ENCODE results near the gene STAB2. TPM values are rescaled to one million over a fixed set of nuclear protein-coding genes. Genes with fewer than 3 reads are reported as not detected.

The STAB2 gene
- total RNA-seq, 1 experiment from 2014 or later = not detected

DNA sequence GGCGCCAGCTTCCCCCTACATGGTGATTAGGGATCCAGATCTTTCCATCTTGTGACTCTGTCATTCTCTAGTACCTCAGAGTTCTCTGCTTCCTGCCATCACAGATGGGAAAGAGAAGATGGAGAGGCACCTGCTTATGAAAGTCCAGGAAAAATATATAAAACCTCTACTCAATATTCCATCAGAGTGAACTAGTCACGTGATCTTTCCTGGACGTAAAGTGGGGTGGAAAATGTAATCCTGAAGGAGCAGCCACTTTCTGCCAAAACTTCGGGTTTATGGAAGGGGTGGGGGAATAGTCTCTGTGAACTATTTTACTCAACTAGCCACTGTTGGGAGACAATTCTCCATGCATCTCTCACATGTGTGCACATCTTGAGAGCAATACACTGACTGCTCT is 47.7 kb downstream of the STAB2 start:
- BruUV-seq (replicated peaks) = no TSS peak
- Histone ChIP-seq H3K9me2 (ENCODE audit: insufficient read depth) (no peaks in the 10 kb centered on the region), H3K4me3 (replicated peaks in 1 of 2; ENCODE audit: low read depth in 1 of 2, low read length in 2 of 2) (no peak overlapping the region), H3K36me3 (ENCODE audit: control insufficient read depth in 1 of 2, insufficient read depth in 2 of 2, low read length in 2 of 2) (no peaks in the 10 kb centered on the region), H3K27ac (ENCODE audit: low read depth, low read length) (no peak overlapping the region), H3K4me1 (ENCODE audit: control insufficient read depth in 1 of 2, insufficient read depth in 2 of 2, low read length in 2 of 2) (peaks cover 0 to 4% of the 10 kb centered on the region in 2 experiments; a peak in 1 of 4 replicates), H3K4me2 (ENCODE audit: low read length) (no peak overlapping the region), H2AFZ (ENCODE audit: low read depth, low read length, poor library complexity, severe bottlenecking) (no peak overlapping the region), H4K20me1 (ENCODE audit: insufficient read depth) (no peaks in the 10 kb centered on the region), H3K27me3 (ENCODE audit: insufficient read depth, low read length) (no peaks in the 10 kb centered on the region), H3K9ac (ENCODE audit: low read length) (no peak overlapping the region), H3K79me2 (ENCODE audit: insufficient read depth, low read length) (no peaks in the 10 kb centered on the region), H3K9me3 (ENCODE audit: control insufficient read depth in 1 of 2, insufficient read depth in 1 of 2, low read depth in 1 of 2, low read length in 2 of 2) (no peaks in the 10 kb centered on the region)
- intact Hi-C loops (cut with micrococcal nuclease) = loop anchor here (5.0 kb wide), 4 partner anchors 63 to 687 kb away; partner anchors contain the start of gene C12orf42
- DNase-seq (ENCODE audit: low read depth, low spot score) (no peak), ATAC-seq (no peak)
- TF ChIP-seq EZH2 (IDR thresholded peaks at IDR 0.05) (no peak), CBX3 (IDR thresholded peaks at IDR 0.05; ENCODE audit: low read depth) (no peak), POLR2A (IDR thresholded peaks at IDR 0.05; ENCODE audit: borderline replicate concordance, extremely low read depth, insufficient read depth, insufficient read length) (no peak), CEBPB (IDR thresholded peaks at IDR 0.05; ENCODE audit: low read depth) (no peak), SIN3A (IDR thresholded peaks at IDR 0.05; ENCODE audit: low read depth) (no peak), SRF (IDR thresholded peaks at IDR 0.05; ENCODE audit: low read depth) (no peak), YY1 (IDR thresholded peaks at IDR 0.05; ENCODE audit: extremely low read depth, insufficient replicate concordance, low read depth, low read length) (no peak), JUND (IDR thresholded peaks at IDR 0.05) (no peak), EZH2phosphoT487 (IDR thresholded peaks at IDR 0.05; ENCODE audit: borderline replicate concordance) (no peak), EGR1 (IDR thresholded peaks at IDR 0.05; ENCODE audit: low read depth) (no peak), TCF7L2 (IDR thresholded peaks at IDR 0.05; ENCODE audit: borderline replicate concordance, extremely low read depth, insufficient read depth, insufficient read length) (no peak), ZNF274 (IDR thresholded peaks at IDR 0.05; ENCODE audit: low read depth, low read length) (no peak), POLR2AphosphoS5 (IDR thresholded peaks at IDR 0.05; ENCODE audit: low read depth, low read length) (no peak)
- TF ChIP-seq, protein P1, sequence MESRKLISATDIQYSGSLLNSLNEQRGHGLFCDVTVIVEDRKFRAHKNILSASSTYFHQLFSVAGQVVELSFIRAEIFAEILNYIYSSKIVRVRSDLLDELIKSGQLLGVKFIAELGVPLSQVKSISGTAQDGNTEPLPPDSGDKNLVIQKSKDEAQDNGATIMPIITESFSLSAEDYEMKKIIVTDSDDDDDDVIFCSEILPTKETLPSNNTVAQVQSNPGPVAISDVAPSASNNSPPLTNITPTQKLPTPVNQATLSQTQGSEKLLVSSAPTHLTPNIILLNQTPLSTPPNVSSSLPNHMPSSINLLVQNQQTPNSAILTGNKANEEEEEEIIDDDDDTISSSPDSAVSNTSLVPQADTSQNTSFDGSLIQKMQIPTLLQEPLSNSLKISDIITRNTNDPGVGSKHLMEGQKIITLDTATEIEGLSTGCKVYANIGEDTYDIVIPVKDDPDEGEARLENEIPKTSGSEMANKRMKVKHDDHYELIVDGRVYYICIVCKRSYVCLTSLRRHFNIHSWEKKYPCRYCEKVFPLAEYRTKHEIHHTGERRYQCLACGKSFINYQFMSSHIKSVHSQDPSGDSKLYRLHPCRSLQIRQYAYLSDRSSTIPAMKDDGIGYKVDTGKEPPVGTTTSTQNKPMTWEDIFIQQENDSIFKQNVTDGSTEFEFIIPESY (IDR thresholded peaks at IDR 0.05; ENCODE audit: extremely low read depth, insufficient replicate concordance, low read length) = no peak
- TF ChIP-seq, protein P2, sequence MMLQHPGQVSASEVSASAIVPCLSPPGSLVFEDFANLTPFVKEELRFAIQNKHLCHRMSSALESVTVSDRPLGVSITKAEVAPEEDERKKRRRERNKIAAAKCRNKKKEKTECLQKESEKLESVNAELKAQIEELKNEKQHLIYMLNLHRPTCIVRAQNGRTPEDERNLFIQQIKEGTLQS (IDR thresholded peaks at IDR 0.05) = no peak
- TF ChIP-seq, protein P3, sequence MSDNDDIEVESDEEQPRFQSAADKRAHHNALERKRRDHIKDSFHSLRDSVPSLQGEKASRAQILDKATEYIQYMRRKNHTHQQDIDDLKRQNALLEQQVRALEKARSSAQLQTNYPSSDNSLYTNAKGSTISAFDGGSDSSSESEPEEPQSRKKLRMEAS (IDR thresholded peaks at IDR 0.05) = no peak
- TF ChIP-seq, protein P4, sequence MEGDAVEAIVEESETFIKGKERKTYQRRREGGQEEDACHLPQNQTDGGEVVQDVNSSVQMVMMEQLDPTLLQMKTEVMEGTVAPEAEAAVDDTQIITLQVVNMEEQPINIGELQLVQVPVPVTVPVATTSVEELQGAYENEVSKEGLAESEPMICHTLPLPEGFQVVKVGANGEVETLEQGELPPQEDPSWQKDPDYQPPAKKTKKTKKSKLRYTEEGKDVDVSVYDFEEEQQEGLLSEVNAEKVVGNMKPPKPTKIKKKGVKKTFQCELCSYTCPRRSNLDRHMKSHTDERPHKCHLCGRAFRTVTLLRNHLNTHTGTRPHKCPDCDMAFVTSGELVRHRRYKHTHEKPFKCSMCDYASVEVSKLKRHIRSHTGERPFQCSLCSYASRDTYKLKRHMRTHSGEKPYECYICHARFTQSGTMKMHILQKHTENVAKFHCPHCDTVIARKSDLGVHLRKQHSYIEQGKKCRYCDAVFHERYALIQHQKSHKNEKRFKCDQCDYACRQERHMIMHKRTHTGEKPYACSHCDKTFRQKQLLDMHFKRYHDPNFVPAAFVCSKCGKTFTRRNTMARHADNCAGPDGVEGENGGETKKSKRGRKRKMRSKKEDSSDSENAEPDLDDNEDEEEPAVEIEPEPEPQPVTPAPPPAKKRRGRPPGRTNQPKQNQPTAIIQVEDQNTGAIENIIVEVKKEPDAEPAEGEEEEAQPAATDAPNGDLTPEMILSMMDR (IDR thresholded peaks at IDR 0.05 in 2 of 3, conservative IDR thresholded peaks at IDR 0.05 in 1 of 3; ENCODE audit: borderline replicate concordance in 1 of 3, insufficient read depth in 1 of 3, low read depth in 2 of 3, low read length in 2 of 3) = no peak
- TF ChIP-seq, protein P5, sequence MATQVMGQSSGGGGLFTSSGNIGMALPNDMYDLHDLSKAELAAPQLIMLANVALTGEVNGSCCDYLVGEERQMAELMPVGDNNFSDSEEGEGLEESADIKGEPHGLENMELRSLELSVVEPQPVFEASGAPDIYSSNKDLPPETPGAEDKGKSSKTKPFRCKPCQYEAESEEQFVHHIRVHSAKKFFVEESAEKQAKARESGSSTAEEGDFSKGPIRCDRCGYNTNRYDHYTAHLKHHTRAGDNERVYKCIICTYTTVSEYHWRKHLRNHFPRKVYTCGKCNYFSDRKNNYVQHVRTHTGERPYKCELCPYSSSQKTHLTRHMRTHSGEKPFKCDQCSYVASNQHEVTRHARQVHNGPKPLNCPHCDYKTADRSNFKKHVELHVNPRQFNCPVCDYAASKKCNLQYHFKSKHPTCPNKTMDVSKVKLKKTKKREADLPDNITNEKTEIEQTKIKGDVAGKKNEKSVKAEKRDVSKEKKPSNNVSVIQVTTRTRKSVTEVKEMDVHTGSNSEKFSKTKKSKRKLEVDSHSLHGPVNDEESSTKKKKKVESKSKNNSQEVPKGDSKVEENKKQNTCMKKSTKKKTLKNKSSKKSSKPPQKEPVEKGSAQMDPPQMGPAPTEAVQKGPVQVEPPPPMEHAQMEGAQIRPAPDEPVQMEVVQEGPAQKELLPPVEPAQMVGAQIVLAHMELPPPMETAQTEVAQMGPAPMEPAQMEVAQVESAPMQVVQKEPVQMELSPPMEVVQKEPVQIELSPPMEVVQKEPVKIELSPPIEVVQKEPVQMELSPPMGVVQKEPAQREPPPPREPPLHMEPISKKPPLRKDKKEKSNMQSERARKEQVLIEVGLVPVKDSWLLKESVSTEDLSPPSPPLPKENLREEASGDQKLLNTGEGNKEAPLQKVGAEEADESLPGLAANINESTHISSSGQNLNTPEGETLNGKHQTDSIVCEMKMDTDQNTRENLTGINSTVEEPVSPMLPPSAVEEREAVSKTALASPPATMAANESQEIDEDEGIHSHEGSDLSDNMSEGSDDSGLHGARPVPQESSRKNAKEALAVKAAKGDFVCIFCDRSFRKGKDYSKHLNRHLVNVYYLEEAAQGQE (IDR thresholded peaks at IDR 0.05; ENCODE audit: low read depth) = no peak
- ChIA-PET CTCF (no interaction called here), RAD21 (ENCODE audit: low non-redundant PET in 1 of 2, low total read pairs in 2 of 2, uncharacterized antibody in 2 of 2, unreplicated experiment in 2 of 2) (no interaction called here), POLR2A (no interaction called here)
